ENCODE data around the gene DR1. TPM values are rescaled to one million over a fixed set of nuclear protein-coding genes. Genes with fewer than 3 reads are reported as not detected.

Gene DR1
- total RNA-seq = 36.8 to 38.7 TPM (median 37.7 TPM) in 3 replicates

DNA sequence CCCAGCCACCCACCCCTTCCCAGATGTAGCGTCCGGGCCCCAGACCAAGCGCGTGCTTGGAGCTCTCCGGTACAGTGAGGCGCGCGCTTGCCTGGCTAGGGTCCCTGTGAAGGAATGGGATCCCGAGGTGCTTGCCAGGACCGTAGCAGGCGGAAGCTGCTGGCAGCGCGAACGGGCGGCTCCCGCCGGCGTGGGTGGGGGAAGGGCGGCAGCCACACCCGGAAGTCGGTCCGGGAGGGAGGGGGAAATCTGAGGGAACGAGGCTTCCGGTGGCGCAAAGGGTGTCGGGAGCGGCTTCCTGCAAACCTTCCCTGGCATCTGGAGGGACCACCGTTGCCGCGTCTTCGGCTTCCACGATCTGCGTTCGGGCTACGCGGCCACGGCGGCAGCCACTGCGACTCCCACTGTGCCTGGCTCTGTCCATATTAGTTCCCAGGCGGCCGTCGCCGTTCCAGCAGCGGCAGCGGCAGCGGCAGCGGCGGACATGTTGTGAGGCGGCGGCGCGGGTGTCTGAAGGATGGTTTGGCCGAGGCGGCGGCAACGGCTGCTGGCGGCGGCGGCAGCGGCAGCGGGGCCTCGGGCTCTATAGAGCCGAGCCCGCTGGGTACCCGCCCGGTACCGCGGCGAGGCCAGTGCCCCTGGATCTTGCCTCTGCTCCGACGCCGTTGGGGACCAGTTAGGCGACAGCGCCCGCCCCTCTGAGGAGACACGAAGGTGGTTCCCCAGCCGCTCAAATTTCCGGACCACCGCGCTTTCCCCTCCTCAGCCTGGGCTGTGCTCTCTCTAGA, at the start of gene DR1:
DR1 (plus strand) TSS at position 275 of the 788 bp plus-strand sequence. CDS start 739 bp downstream, outside the sequence.
- H3K4me3 Mint-ChIP-seq = peak within 1 kb of the TSS; percentile 97
- H3K4me1 Mint-ChIP-seq = peaks cover 34% of the 10 kb centered on the region
- H3K27ac Mint-ChIP-seq = peak within 1 kb of the TSS; percentile 98
- TF ChIP-seq, protein P1, sequence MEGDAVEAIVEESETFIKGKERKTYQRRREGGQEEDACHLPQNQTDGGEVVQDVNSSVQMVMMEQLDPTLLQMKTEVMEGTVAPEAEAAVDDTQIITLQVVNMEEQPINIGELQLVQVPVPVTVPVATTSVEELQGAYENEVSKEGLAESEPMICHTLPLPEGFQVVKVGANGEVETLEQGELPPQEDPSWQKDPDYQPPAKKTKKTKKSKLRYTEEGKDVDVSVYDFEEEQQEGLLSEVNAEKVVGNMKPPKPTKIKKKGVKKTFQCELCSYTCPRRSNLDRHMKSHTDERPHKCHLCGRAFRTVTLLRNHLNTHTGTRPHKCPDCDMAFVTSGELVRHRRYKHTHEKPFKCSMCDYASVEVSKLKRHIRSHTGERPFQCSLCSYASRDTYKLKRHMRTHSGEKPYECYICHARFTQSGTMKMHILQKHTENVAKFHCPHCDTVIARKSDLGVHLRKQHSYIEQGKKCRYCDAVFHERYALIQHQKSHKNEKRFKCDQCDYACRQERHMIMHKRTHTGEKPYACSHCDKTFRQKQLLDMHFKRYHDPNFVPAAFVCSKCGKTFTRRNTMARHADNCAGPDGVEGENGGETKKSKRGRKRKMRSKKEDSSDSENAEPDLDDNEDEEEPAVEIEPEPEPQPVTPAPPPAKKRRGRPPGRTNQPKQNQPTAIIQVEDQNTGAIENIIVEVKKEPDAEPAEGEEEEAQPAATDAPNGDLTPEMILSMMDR (IDR thresholded peaks at IDR 0.05; ENCODE audit: unreplicated experiment) = no peak
- no peaks in the 10 kb centered on the region for H3K27me3 Mint-ChIP-seq (ENCODE audit: low read depth)
- H3K9me3 Mint-ChIP-seq = no peaks in the 10 kb centered on the region
- no peaks in the 10 kb centered on the region for H3K36me3 Mint-ChIP-seq
- DNase-seq (ENCODE audit: low spot score in 2 of 2, unreplicated experiment in 2 of 2) = peak; percentile 89 to 94

DNA sequence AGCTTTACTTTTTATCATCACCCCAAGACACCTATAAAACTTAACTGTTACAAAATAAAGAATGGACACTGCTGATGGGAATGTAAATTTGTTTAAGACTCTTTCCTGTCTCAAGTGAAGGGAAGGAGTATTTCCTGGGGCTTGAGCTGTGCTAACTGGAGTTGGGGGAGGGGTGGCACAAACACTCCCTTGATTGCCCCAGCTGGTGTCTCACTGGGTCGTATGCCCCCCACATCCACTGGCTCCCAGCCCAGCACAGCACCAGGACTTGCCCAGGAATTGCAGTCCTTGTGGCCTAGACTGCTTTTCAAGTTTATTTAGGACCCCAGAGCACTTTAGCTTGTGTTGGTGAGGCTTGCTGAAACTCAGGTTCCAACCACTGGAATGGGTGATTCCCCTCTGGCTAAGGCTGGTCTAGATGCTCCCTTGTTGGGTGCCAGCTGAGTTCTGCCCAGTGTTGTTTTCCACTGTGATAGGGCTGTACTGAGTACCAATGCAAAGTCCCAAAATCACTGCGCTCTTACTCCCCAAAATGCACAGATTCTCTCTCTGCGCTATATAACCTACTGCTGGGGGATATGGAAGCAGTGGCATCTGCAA, 49.1 kb upstream of the DR1 start:
- Mint-ChIP-seq H3K36me3 (peaks cover 24% of the 10 kb centered on the region), H3K27me3 (ENCODE audit: low read depth) (no peaks in the 10 kb centered on the region), H3K9me3 (peaks cover 18% of the 10 kb centered on the region), H3K4me1 (no peaks in the 10 kb centered on the region), H3K27ac (no peak overlapping the region), H3K4me3 (no peak overlapping the region)
- no peak for DNase-seq (ENCODE audit: low spot score in 2 of 2, unreplicated experiment in 2 of 2)
- TF ChIP-seq, protein P1 (IDR thresholded peaks at IDR 0.05; ENCODE audit: unreplicated experiment) = no peak

DNA sequence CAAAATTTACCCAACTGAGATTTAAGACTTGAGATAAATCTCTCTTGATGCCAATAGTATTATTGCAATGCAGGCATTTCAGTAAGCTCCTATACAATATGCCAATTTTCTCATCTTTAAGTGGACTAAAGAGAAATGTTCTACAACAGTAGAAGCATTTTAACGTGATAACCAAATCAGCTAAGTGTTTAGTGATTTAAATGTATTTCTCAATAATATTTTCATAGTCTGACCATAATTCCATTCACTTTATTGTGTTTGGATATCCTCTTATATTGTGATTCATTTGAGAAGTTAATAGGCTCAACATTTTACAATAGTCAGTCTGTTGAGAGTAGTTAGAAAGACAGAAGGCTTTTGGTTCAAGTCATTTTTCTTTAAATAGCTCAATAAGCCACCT, 44.6 kb upstream of the DR1 start:
- H3K9me3 Mint-ChIP-seq = no peaks in the 10 kb centered on the region
- no peak overlapping the region for H3K4me3 Mint-ChIP-seq
- H3K27me3 Mint-ChIP-seq (ENCODE audit: low read depth) = no peaks in the 10 kb centered on the region
- H3K36me3 Mint-ChIP-seq = peaks cover 2% of the 10 kb centered on the region
- no peaks in the 10 kb centered on the region for H3K4me1 Mint-ChIP-seq
- no peak for DNase-seq (ENCODE audit: low spot score in 2 of 2, unreplicated experiment in 2 of 2)
- TF ChIP-seq, protein P1 (IDR thresholded peaks at IDR 0.05; ENCODE audit: unreplicated experiment) = no peak
- H3K27ac Mint-ChIP-seq = no peak overlapping the region

DNA sequence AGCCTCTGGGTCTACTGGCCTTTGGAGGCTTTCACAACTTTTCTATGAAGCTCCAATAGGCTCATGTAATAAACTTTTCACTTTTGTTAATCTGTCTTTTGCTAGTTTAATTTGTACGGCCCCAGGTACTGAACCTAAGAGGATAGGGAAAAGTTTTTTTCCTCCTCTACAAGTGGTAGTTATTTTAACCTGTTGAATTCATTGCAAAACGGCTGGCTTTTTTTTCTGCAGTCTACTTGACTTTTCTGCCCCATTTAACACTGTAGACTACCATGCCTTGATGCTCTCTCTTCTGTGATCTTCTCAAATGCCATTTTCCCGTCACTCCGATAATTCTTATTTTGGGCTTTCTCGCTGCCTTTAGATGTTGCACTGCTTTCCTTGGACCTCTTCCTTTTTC, 43.6 kb upstream of the DR1 start:
- H3K27ac Mint-ChIP-seq = no peak overlapping the region
- no peaks in the 10 kb centered on the region for H3K9me3 Mint-ChIP-seq
- TF ChIP-seq, protein P1 (IDR thresholded peaks at IDR 0.05; ENCODE audit: unreplicated experiment) = no peak
- H3K27me3 Mint-ChIP-seq (ENCODE audit: low read depth) = no peaks in the 10 kb centered on the region
- H3K4me3 Mint-ChIP-seq = no peak overlapping the region
- DNase-seq (ENCODE audit: low spot score in 2 of 2, unreplicated experiment in 2 of 2) = no peak
- no peaks in the 10 kb centered on the region for H3K4me1 Mint-ChIP-seq
- H3K36me3 Mint-ChIP-seq = peaks cover 2% of the 10 kb centered on the region

- Mint-ChIP-seq H3K27ac (no peak overlapping the region), H3K36me3 (peaks cover under 1% of the 10 kb centered on the region), H3K9me3 (no peaks in the 10 kb centered on the region), H3K27me3 (ENCODE audit: low read depth) (no peaks in the 10 kb centered on the region), H3K4me3 (no peak overlapping the region), H3K4me1 (no peaks in the 10 kb centered on the region)
- no peak for DNase-seq (ENCODE audit: low spot score in 2 of 2, unreplicated experiment in 2 of 2)
- TF ChIP-seq, protein P1 (IDR thresholded peaks at IDR 0.05; ENCODE audit: unreplicated experiment) = peak; percentile 79
Observed at GRCh38 chr1:93304716-93305138, 41.0 kb upstream of the DR1 start.

Data from mesothelial cell of epicardium (in vitro differentiated cells).